ENCODE measurements around the gene HOXD8. TPM values are rescaled to one million over a fixed set of nuclear protein-coding genes. Genes with fewer than 3 reads are reported as not detected.

The HOXD8 gene
- total and polyA plus RNA-seq, 10 of the 15 experiments (the other 5 are each of a cell fraction or from before 2014, with no cell fraction given) = not detected

GRCh38 chr2:176173567-176174381 lies 44.3 kb downstream of the HOXD8 start:
- in situ Hi-C loops (cut with MboI) = no loop called here
- FAIRE-seq (no peak), ATAC-seq (no peak), DNase-seq (ENCODE audit: low read depth, low spot score) (no peak)
- Histone ChIP-seq H3K4me2 (ENCODE audit: control insufficient read depth, insufficient read depth) (no peak overlapping the region), H3K27me3 (replicated peaks in 1 of 2; ENCODE audit: control insufficient read depth in 2 of 2, insufficient read depth in 2 of 2, low read length in 1 of 2) (peaks cover 7 to 34% of the 10 kb centered on the region in 2 experiments), H2AFZ (ENCODE audit: control insufficient read depth, low read depth, low read length) (no peak overlapping the region), H3K79me2 (ENCODE audit: control insufficient read depth, insufficient read depth, low read length) (no peaks in the 10 kb centered on the region), H3K27ac (ENCODE audit: control insufficient read depth, insufficient read depth) (no peak overlapping the region), H3K36me3 (ENCODE audit: control insufficient read depth in 2 of 2, insufficient read depth in 2 of 2, low read length in 1 of 2) (no peaks in the 10 kb centered on the region; a peak in 1 of 4 replicates), H4K20me1 (ENCODE audit: control insufficient read depth, insufficient read depth) (no peaks in the 10 kb centered on the region), H3K9ac (ENCODE audit: control insufficient read depth, insufficient read depth, low read length) (no peak overlapping the region), H3K9me3 (replicated peaks; ENCODE audit: control insufficient read depth, insufficient read depth, low read length) (no peaks in the 10 kb centered on the region; the same call in 2 of the 3 replicates), H3K4me1 (ENCODE audit: control insufficient read depth, insufficient read depth, low read length) (no peaks in the 10 kb centered on the region), H3K4me3 (no peak overlapping the region)
- no peak for TF ChIP-seq ATF3 (IDR thresholded peaks at IDR 0.05; ENCODE audit: borderline replicate concordance, extremely low read depth, low read depth, low read length)
- TF ChIP-seq JUND (IDR thresholded peaks at IDR 0.05; ENCODE audit: low read depth, low read length) = no peak
- TF ChIP-seq ELK1 (IDR thresholded peaks at IDR 0.05; ENCODE audit: low read depth, low read length) = no peak
- TF ChIP-seq WRNIP1 (IDR thresholded peaks at IDR 0.05; ENCODE audit: borderline replicate concordance, low read depth, low read length) = no peak
- TF ChIP-seq REST (IDR thresholded peaks at IDR 0.05; ENCODE audit: low read depth, low read length) = no peak
- no peak for TF ChIP-seq KAT2A (conservative IDR thresholded peaks at IDR 0.05; ENCODE audit: control insufficient read depth, low read depth, low read length)
- no peak for TF ChIP-seq RBBP5 (conservative IDR thresholded peaks at IDR 0.05)
- no peak for TF ChIP-seq CBFB (IDR thresholded peaks at IDR 0.05; ENCODE audit: low read depth)
- TF ChIP-seq ASH2L (IDR thresholded peaks at IDR 0.05; ENCODE audit: borderline replicate concordance, low read depth) = no peak
- no peak for TF ChIP-seq NRF1 (conservative IDR thresholded peaks at IDR 0.05; ENCODE audit: low read depth, low read length)
- TF ChIP-seq LARP7 (IDR thresholded peaks at IDR 0.05) = no peak
- no peak for TF ChIP-seq MYB (IDR thresholded peaks at IDR 0.05; ENCODE audit: borderline replicate concordance, low read depth, low read length)
- TF ChIP-seq BCLAF1 (IDR thresholded peaks at IDR 0.05) = no peak
- intact Hi-C loops (cut with micrococcal nuclease; ENCODE audit: unreplicated experiment) = no loop called here
- RAD21 ChIA-PET (ENCODE audit: unreplicated experiment) = no interaction called here
- 6% methylated on average over 7 of the region's 7 CpGs for WGBS (ENCODE audit: insufficient coverage, insufficient replicate concordance, low lambda C conversion rate, missing lambda C conversion rate)
- SMC1A ChIA-PET (ENCODE audit: uncharacterized antibody, unreplicated experiment) = interaction anchor here (1.1 kb wide), 1 partner anchor 13 kb away, joined by 5 read pairs; no protein-coding TSS in a partner anchor
- CTCF ChIA-PET = interaction anchor here (1.3 kb wide), 1 partner anchor 281 kb away, joined by 4 read pairs; no protein-coding TSS in a partner anchor
- no TSS peak for BruUV-seq (replicated peaks)
- POLR2A ChIA-PET = interaction anchor here (0.5 kb wide), 1 partner anchor 20 kb away, joined by 3 read pairs; no protein-coding TSS in a partner anchor
